DOHH2 (cell line): ENCODE data around the gene GNB3.

Source experiments
- H3F3A ChIP-seq: fragments of 200-600 bp; sonication (generic), shearing (Covaris generic); 2 replicates; pipeline ENCODE4 v1.6.0; 2016; ENCODE audit warnings: antibody characterized with exemption, mild to moderate bottlenecking; ENCODE audit not compliant: control insufficient read depth, insufficient read depth
- H3K27ac ChIP-seq: fragments of 200-600 bp; sonication (generic); 2 replicates; pipeline ENCODE4 v1.5.1; 2014; ENCODE audit warnings: low read depth, mild to moderate bottlenecking, low read length, moderate library complexity
- H3K27me3 ChIP-seq: fragments of 200-600 bp; sonication (generic); 2 replicates; pipeline ENCODE4 v1.6.1; 2014; ENCODE audit warnings: mild to moderate bottlenecking, low read length, mixed read lengths; ENCODE audit not compliant: control insufficient read depth
- H3K36me3 ChIP-seq: fragments of 200-600 bp; sonication (generic); 2 replicates; pipeline ENCODE4 v1.6.1; 2014; ENCODE audit warnings: mild to moderate bottlenecking, low read length, moderate library complexity, mixed read lengths; ENCODE audit not compliant: control insufficient read depth
- H3K4me1 ChIP-seq: fragments of 200-600 bp; sonication (generic); 2 replicates; pipeline ENCODE4 v1.6.1; 2014; ENCODE audit warnings: mild to moderate bottlenecking, low read length, mixed read lengths; ENCODE audit not compliant: control insufficient read depth
- H3K4me2 ChIP-seq: fragments of 200-600 bp; sonication (generic); 2 replicates; pipeline ENCODE4 v1.6.0; 2014; ENCODE audit warnings: mild to moderate bottlenecking, low read length, moderate library complexity
- H3K4me3 ChIP-seq: fragments of 200-600 bp; sonication (generic); 2 replicates; pipeline ENCODE4 v1.5.1; 2014; ENCODE audit warnings: mild to moderate bottlenecking, low read length, mixed read lengths
- H3K79me2 ChIP-seq: fragments of 200-600 bp; sonication (generic); 2 replicates; pipeline ENCODE4 v1.6.1; 2014; ENCODE audit warnings: mild to moderate bottlenecking, low read length, mixed read lengths; ENCODE audit not compliant: control insufficient read depth
- H3K9me2 ChIP-seq: fragments of 200-600 bp; sonication (generic); replicated peaks from 2 replicates; pipeline ENCODE4 v1.6.1; 2014; ENCODE audit warnings: mild to moderate bottlenecking, low read length, mixed read lengths; ENCODE audit not compliant: control insufficient read depth
- H3K9me3 ChIP-seq: fragments of 200-600 bp; sonication (generic); 2 replicates; pipeline ENCODE4 v1.6.1; 2014; ENCODE audit warnings: antibody characterized with exemption, low read length, mixed read lengths; ENCODE audit not compliant: control insufficient read depth, insufficient read depth
- H4K20me1 ChIP-seq: fragments of 200-600 bp; sonication (generic); 2 replicates; pipeline ENCODE4 v1.6.0; 2014; ENCODE audit warnings: low read depth, mild to moderate bottlenecking, antibody characterized with exemption, low read length, moderate library complexity; ENCODE audit not compliant: control insufficient read depth, insufficient read depth
- EZH2phosphoT487 ChIP-seq: fragments of 200-600 bp; sonication (generic); IDR thresholded peaks from 2 replicates; pipeline ENCODE4 v1.6.1; 2017; ENCODE audit warnings: borderline replicate concordance, mild to moderate bottlenecking, antibody characterized with exemption, low read length, moderate library complexity, mixed read lengths
- TF ChIP-seq, protein P1 (sequence below): fragments of 200-600 bp; sonication (generic); IDR thresholded peaks from one replicate; pipeline ENCODE4 v1.5.1; 2014; ENCODE audit warnings: antibody characterized with exemption, mild to moderate bottlenecking, low read depth, low read length; ENCODE audit not compliant: poor library complexity, severe bottlenecking

The GNB3 gene

DNA sequence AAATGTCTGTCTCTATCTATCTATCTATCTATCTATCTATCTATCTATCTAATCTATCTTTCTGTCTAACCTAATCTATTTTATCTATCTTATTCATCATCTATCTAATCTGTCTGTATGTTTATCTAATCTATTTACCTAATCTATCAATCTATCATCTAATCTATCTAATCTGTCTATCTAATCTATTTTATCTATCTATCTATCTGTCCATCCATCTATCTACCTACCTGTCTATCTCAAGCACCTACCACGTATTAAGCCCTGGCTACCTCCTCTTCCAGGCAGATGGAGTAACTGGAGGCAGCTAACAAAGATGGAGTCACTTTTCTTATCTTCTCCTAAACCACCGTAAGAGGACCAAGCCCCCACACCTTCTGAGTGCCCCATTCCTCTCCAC lies 45.6 kb upstream of the GNB3 start:
- TF ChIP-seq, protein P1, sequence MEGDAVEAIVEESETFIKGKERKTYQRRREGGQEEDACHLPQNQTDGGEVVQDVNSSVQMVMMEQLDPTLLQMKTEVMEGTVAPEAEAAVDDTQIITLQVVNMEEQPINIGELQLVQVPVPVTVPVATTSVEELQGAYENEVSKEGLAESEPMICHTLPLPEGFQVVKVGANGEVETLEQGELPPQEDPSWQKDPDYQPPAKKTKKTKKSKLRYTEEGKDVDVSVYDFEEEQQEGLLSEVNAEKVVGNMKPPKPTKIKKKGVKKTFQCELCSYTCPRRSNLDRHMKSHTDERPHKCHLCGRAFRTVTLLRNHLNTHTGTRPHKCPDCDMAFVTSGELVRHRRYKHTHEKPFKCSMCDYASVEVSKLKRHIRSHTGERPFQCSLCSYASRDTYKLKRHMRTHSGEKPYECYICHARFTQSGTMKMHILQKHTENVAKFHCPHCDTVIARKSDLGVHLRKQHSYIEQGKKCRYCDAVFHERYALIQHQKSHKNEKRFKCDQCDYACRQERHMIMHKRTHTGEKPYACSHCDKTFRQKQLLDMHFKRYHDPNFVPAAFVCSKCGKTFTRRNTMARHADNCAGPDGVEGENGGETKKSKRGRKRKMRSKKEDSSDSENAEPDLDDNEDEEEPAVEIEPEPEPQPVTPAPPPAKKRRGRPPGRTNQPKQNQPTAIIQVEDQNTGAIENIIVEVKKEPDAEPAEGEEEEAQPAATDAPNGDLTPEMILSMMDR, result no peak
- no peak for TF ChIP-seq EZH2phosphoT487
- Histone ChIP-seq H3K27ac (no peak overlapping the region), H3K27me3 (peaks cover 36% of the 10 kb centered on the region), H3K9me3 (no peaks in the 10 kb centered on the region), H3F3A (no peaks in the 10 kb centered on the region), H4K20me1 (no peaks in the 10 kb centered on the region), H3K36me3 (no peaks in the 10 kb centered on the region), H3K4me2 (no peak overlapping the region), H3K4me1 (peaks cover 13% of the 10 kb centered on the region), H3K9me2 (no peaks in the 10 kb centered on the region), H3K79me2 (no peaks in the 10 kb centered on the region), H3K4me3 (no peak overlapping the region)

GRCh38 chr12:6796576-6796975 lies 44.1 kb upstream of the GNB3 start:
- peaks cover 31% of the 10 kb centered on the region for H3K27me3 ChIP-seq

DNA sequence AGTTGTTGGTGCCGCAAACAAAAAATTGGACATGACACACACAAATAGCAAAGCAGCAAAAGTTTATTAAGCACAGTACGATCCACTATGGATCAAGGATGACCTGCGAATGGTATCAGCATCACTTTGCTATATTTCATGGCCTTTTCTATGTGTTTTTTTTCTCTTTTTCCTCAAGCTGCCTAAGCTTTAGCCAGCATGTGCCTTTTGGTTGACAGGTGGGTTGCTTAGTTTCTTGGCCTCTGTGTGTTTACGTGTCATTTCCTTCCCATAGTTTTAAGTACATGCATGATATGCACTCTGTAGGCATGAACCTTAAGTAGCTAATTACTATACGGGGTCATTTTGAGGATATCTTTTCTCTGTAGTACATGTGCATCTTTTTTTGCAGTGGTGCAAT lies 41.6 kb upstream of the GNB3 start:
- TF ChIP-seq EZH2phosphoT487, result no peak
- TF ChIP-seq, protein P1, result no peak
- H3F3A ChIP-seq, result no peaks in the 10 kb centered on the region

More at GRCh38 chr12:6796576-6796975, 44.1 kb upstream of the GNB3 start:
- Histone ChIP-seq H3K9me2 (no peaks in the 10 kb centered on the region), H3K27ac (no peak overlapping the region), H3K4me2 (no peak overlapping the region), H3F3A (no peaks in the 10 kb centered on the region), H3K79me2 (no peaks in the 10 kb centered on the region), H3K9me3 (no peaks in the 10 kb centered on the region), H3K4me3 (no peak overlapping the region), H3K36me3 (no peaks in the 10 kb centered on the region), H3K4me1 (peaks cover 13% of the 10 kb centered on the region), H4K20me1 (no peaks in the 10 kb centered on the region)
- no peak for TF ChIP-seq EZH2phosphoT487

GRCh38 chr12:6807170-6807569 lies 33.6 kb upstream of the GNB3 start:
- Histone ChIP-seq H3K27ac (no peak overlapping the region), H3F3A (no peaks in the 10 kb centered on the region), H3K27me3 (peaks cover 5% of the 10 kb centered on the region), H4K20me1 (no peaks in the 10 kb centered on the region), H3K4me2 (no peak overlapping the region), H3K9me3 (no peaks in the 10 kb centered on the region), H3K9me2 (no peaks in the 10 kb centered on the region), H3K4me3 (no peak overlapping the region), H3K36me3 (no peaks in the 10 kb centered on the region), H3K79me2 (no peaks in the 10 kb centered on the region), H3K4me1 (peaks cover 1% of the 10 kb centered on the region)
- no peak for TF ChIP-seq EZH2phosphoT487
- TF ChIP-seq, protein P1, result no peak

More for the DNA sequence above, 41.6 kb upstream of the GNB3 start:
- Histone ChIP-seq H3K27me3 (peaks cover 13% of the 10 kb centered on the region), H3K36me3 (no peaks in the 10 kb centered on the region), H3K4me3 (no peak overlapping the region), H3K4me1 (no peaks in the 10 kb centered on the region), H4K20me1 (no peaks in the 10 kb centered on the region), H3K9me3 (no peaks in the 10 kb centered on the region), H3K27ac (no peak overlapping the region), H3K4me2 (no peak overlapping the region), H3K9me2 (no peaks in the 10 kb centered on the region), H3K79me2 (no peaks in the 10 kb centered on the region)
